Smooth muscle cell of the brain vasculature (primary cell): ENCODE measurements around the gene ARPC4.

Experiments
- DNase-seq: peaks from one replicate; pipeline ENCODE4 v3.0.0-alpha.2; 2012; ENCODE audit warnings: low read depth, low spot score

The ARPC4 gene

GRCh38 chr3:9792405-9793160 is at the start of gene ARPC4, which contains the start of gene TADA3:
Gene ARPC4 (plus strand): TSS chr3:9793082. CDS start chr3:9793122, 40 bp downstream.
Gene TADA3 (minus strand): TSS chr3:9792473. CDS start chr3:9791466, 1,007 bp downstream.
- DNase-seq, result peak; percentile 88

GRCh38 chr3:9743548-9743947 is 49.3 kb upstream of the ARPC4 start:
- no peak for DNase-seq

GRCh38 chr3:9744162-9744561 is 48.7 kb upstream of the ARPC4 start:
- no peak for DNase-seq

- no peak for DNase-seq
Observed at GRCh38 chr3:9745521-9745920, 47.4 kb upstream of the ARPC4 start.

- peak; percentile 32 for DNase-seq
Observed at GRCh38 chr3:9746330-9746729, 46.6 kb upstream of the ARPC4 start.

DNA sequence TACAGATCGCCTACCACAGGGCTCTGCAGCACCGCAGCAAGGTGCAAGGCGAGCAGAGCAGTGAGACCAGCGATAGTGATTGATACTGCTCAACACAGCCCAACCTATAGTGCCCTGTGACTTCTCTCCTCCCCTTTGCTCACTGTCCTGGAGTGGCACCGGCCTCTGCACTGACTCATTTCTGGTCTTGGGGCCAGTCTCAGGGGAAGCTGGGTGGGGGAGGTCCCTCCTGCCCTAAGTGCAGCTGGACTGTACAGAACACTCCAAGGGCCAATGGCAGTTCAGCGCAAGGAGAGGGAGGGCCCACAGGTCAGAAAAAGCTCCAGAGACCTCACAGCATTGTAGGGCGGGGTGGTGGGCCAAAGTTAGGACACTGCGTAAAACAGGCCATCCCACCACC is 45.6 kb upstream of the ARPC4 start:
- DNase-seq, result no peak

DNA sequence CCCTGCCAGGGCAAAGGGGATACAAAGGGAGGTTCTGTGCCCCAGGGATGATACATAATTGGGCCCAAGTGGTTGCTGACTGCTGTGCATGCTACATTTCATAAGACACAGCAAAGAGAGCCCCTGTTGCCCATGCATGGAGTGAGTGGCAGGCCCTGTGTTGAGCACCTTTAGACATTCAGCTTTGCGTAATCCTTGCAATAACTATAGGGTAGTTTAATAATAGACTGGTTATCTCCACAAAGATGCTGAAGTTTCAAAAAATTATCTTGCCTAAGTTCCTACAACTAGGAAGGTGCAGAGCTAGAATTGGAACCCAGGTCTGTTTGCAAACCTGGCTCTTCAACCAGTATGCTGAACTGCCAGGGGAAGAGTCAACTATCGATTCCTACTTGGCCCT is 44.9 kb upstream of the ARPC4 start:
- DNase-seq, result no peak

DNA sequence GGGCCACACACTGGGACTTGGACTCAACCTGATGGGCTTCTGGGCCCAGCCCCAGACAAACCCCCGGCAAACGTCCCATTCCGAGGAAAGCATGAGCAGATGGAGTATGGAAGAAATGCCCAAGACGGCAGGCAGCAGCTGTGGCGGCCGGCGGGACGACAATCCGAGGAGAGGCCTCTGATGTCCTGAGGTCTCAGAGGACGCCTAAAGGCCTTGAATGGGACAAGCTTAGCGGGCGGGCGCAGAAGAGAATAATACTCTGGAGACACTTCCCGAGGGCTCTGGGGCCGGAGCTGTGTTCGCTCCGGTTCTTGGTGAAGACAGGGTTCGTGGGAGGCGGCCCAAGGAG is 43.6 kb upstream of the ARPC4 start:
- no peak for DNase-seq

GRCh38 chr3:9749645-9750555 is 43.0 kb upstream of the ARPC4 start, which contains the start of gene OGG1:
Gene OGG1 (plus strand): TSS chr3:9749952. CDS start chr3:9750287, 335 bp downstream.
- DNase-seq, result peak; percentile 97

- no peak for DNase-seq
Observed at GRCh38 chr3:9750556-9751411, 42.1 kb upstream of the ARPC4 start.

- no peak for DNase-seq
Observed at GRCh38 chr3:9754678-9755077, 38.2 kb upstream of the ARPC4 start.

GRCh38 chr3:9757427-9757826 is 35.5 kb upstream of the ARPC4 start:
- no peak for DNase-seq

GRCh38 chr3:9760779-9761505 is 31.9 kb upstream of the ARPC4 start:
- no peak for DNase-seq

- no peak for DNase-seq
Observed at GRCh38 chr3:9761919-9762318, 31.0 kb upstream of the ARPC4 start.

GRCh38 chr3:9762871-9763270 is 30.0 kb upstream of the ARPC4 start:
- DNase-seq, result no peak

DNA sequence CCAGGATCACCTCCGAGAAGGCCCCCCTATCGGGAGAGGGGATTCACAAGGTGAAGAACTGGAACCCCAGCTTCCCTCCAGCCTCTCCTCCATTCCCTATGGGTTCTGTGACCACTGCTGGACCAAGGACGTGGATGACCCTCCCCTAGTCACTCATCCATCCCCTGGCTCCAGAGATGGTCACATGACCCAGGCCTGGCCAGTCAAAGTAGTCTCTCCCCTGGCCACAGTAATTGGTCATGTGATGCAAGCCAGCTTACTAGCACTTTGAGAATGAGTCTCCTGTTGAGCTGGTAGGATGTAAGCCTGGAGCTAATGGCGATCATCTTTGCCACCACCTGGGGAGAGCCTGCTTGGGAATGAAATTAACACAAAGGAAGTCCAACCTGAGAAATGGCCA is 27.0 kb upstream of the ARPC4 start:
- no peak for DNase-seq

- no peak for DNase-seq
Observed at GRCh38 chr3:9767418-9767817, 25.5 kb upstream of the ARPC4 start.

- no peak for DNase-seq
Observed at GRCh38 chr3:9768141-9768775, 24.6 kb upstream of the ARPC4 start.

GRCh38 chr3:9769012-9769411 is 23.9 kb upstream of the ARPC4 start:
- no peak for DNase-seq

- no peak for DNase-seq
Observed at GRCh38 chr3:9769426-9770275, 23.2 kb upstream of the ARPC4 start, which contains the start of gene CAMK1. Gene CAMK1 (minus strand): TSS chr3:9769947. CDS start chr3:9767749, 2,198 bp downstream.
